AG04449 (cell line): ENCODE measurements around the gene RABEP1.
"Not testable (repeated sequence)": the region's sequence is repeated elsewhere in the genome, so short reads cannot be mapped to it uniquely, and the experiment has no call there.

Experiments
- CTCF ChIA-PET: fragments of 350-600 bp; formaldehyde crosslinking; extraction: SDS; loops from one replicate; lab custom pipeline; 2021; ENCODE audit warnings: antibody characterized with exemption; lab: Yijun Ruan, JAX
- POLR2A ChIA-PET: fragments of 400-600, 350-600 bp; formaldehyde crosslinking; extraction: SDS; loops from one replicate; lab custom pipeline; 2020; ENCODE audit warnings: antibody characterized with exemption, inconsistent platforms; lab: Yijun Ruan, JAX
- DNase-seq: peaks from one replicate; pipeline ENCODE4 v3.0.0-alpha.2; 2010; ENCODE audit warnings: low read depth, low spot score
- H3K4me3 ChIP-seq: 2 replicates; pipeline ENCODE4 v1.5.1; 2011; ENCODE audit warnings: low read depth, mild to moderate bottlenecking, control low read depth, low read length
- CTCF ChIP-seq: IDR thresholded peaks from one replicate; pipeline ENCODE4 v1.5.1; 2011; ENCODE audit warnings: mild to moderate bottlenecking, moderate library complexity, low read length, control low read depth, inconsistent platforms; ENCODE audit not compliant: insufficient read depth; ENCODE audit errors: missing control alignments

RABEP1 gene

GRCh38 chr17:5238333-5238732 is 43.8 kb upstream of the RABEP1 start:
- ChIA-PET POLR2A (no interaction called here), CTCF (interaction anchor here (0.8 to 3.7 kb wide), 10 partner anchors 10 to 201 kb away, joined by 3 to 37 read pairs (median 8); partner anchors contain the start of gene C1QBP)
- DNase-seq: no peak
- TF ChIP-seq CTCF: no peak
- no peak overlapping the region for H3K4me3 ChIP-seq

- POLR2A ChIA-PET, H3K4me3 ChIP-seq, DNase-seq: not testable (repeated sequence)
- CTCF ChIA-PET: interaction anchor here (3.7 kb wide), 1 partner anchor 44 kb away, joined by 30 read pairs; no protein-coding TSS in a partner anchor
These were observed 42.3 kb upstream of the RABEP1 start for GRCh38 chr17:5239769-5240168.

- POLR2A ChIA-PET: no interaction called here
- DNase-seq: no peak
- CTCF ChIA-PET: interaction anchor here (1.0 to 1.1 kb wide), 2 partner anchors 8 to 45 kb away, joined by 3 to 6 read pairs; no protein-coding TSS in a partner anchor
- H3K4me3 ChIP-seq: no peak overlapping the region
- TF ChIP-seq CTCF: no peak
These were observed 40.0 kb upstream of the RABEP1 start for GRCh38 chr17:5241861-5242671.

- ChIA-PET POLR2A (interaction anchor here (0.7 kb wide), 1 partner anchor 191 kb away, joined by 3 read pairs; the partner anchor contains the start of gene C1QBP), CTCF (interaction anchor here (1.0 to 5.7 kb wide), 6 partner anchors 10 to 1188 kb away, joined by 3 to 126 read pairs (median 6); partner anchors contain the start of genes C1QBP and RABEP1)
- DNase-seq: no peak
- H3K4me3 ChIP-seq: no peak overlapping the region
- TF ChIP-seq CTCF: no peak
These were observed 34.5 kb upstream of the RABEP1 start for GRCh38 chr17:5247621-5248020.

GRCh38 chr17:5248821-5249479 is 33.1 kb upstream of the RABEP1 start:
- no peak overlapping the region for H3K4me3 ChIP-seq
- no peak for DNase-seq
- ChIA-PET POLR2A (no interaction called here), CTCF (interaction anchor here (1.1 to 5.7 kb wide), 12 partner anchors 9 to 1187 kb away, joined by 3 to 126 read pairs (median 4); partner anchors contain the start of gene C1QBP)
- TF ChIP-seq CTCF: no peak

GRCh38 chr17:5249615-5250014 is 32.5 kb upstream of the RABEP1 start:
- peak; percentile 41 for DNase-seq
- peak; percentile 67 for TF ChIP-seq CTCF
- H3K4me3 ChIP-seq: no peak overlapping the region
- ChIA-PET POLR2A (no interaction called here), CTCF (interaction anchor here (0.6 to 5.7 kb wide), 25 partner anchors 8 to 1186 kb away, joined by 3 to 126 read pairs (median 4); partner anchors contain the start of genes AIPL1, C1QBP, NUP88 and RPAIN)
